Measurements from ENCODE around the gene WEE2.

The WEE2 gene

DNA sequence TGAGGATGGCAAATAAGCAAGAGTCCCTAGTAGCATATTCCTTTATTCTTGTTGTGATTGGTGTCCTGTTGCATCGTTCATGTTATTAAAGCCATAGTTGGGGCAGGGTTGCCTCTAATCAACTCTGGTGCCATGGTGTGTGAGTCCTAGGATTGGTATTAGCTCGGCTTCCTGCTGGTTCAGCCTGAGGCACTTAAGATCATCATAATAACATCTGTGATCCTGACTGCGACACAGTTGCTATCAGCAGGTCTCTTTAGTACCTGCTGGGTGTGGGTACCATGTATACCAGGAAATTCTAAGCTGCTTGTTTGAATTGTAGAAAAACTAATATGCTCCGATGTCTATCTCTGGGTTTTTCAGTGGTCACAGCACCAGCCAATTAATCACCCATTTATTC is 1.6 kb downstream of the WEE2 start:
- no peaks in the 10 kb centered on the region for H3K27me3 ChIP-seq (ENCODE audit: insufficient read depth, low read length)
- no peak overlapping the region for H2AFZ ChIP-seq (ENCODE audit: low read depth, low read length)
- no peaks in the 10 kb centered on the region for H3K9me3 ChIP-seq (ENCODE audit: low read length)
- no peaks in the 10 kb centered on the region for H3K36me3 ChIP-seq (ENCODE audit: insufficient read depth, low read length)
- H3K4me3 ChIP-seq (ENCODE audit: low read length) = no peak overlapping the region
- H3K4me1 ChIP-seq (ENCODE audit: insufficient read depth, low read length) = no peaks in the 10 kb centered on the region

DNA sequence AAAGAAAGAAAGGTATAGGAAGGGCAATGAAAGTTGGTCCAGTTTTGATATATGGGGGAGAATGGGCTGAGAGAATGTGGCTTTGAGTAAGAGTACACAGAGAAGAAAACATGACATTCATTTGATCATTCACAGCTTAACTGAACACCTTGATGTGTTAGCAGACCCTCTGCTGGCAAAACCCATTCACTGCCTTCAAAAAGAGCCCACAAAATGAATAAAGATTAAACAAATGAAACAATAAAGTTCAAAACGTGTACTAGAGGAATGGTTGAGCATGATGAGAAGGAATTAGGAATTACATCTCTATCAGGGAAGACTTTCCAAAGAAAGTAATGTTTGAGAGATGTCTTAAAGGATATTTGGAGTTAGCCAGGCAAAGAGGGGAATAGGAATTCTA is 2.1 kb downstream of the WEE2 start:
- Histone ChIP-seq H2AFZ (ENCODE audit: low read depth, low read length) (no peak overlapping the region), H3K4me1 (ENCODE audit: insufficient read depth, low read length) (no peaks in the 10 kb centered on the region), H3K9me3 (ENCODE audit: low read length) (no peaks in the 10 kb centered on the region), H3K27me3 (ENCODE audit: insufficient read depth, low read length) (no peaks in the 10 kb centered on the region), H3K4me3 (ENCODE audit: low read length) (no peak overlapping the region), H3K36me3 (ENCODE audit: insufficient read depth, low read length) (no peaks in the 10 kb centered on the region)

DNA sequence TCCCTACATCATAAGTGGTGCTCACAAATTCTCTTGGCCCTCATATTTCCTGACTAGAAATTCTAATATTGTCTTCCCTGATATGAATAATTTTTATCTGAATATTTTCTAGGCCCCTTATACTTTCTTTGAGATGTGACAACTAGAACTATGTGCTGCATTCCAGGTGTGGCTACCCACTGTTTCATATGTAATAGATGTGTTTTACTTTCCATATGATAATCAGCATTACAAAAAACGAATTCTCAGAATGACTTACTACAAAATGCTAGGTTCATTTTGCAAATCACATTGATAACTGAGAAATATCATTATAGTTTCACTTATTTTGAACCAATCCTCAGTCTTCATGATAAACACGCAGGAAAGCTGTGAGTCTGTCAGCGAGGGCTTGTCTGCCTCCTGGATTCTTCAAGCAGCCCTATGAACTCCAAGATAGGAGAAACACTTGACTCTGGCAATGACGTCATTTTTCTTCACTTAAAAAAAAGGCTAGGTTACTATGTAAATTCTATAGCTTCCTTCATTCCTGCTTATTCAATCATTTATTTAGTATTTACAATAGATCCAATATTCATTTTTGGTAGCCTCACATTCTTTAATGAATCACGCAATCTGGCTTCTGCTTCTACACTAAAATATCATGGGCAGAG is 4.6 kb downstream of the WEE2 start:
- Histone ChIP-seq H3K27me3 (ENCODE audit: insufficient read depth, low read length) (no peaks in the 10 kb centered on the region), H3K9me3 (ENCODE audit: low read length) (no peaks in the 10 kb centered on the region), H2AFZ (ENCODE audit: low read depth, low read length) (no peak overlapping the region), H3K4me3 (ENCODE audit: low read length) (no peak overlapping the region), H3K4me1 (ENCODE audit: insufficient read depth, low read length) (no peaks in the 10 kb centered on the region), H3K36me3 (ENCODE audit: insufficient read depth, low read length) (no peaks in the 10 kb centered on the region)

DNA sequence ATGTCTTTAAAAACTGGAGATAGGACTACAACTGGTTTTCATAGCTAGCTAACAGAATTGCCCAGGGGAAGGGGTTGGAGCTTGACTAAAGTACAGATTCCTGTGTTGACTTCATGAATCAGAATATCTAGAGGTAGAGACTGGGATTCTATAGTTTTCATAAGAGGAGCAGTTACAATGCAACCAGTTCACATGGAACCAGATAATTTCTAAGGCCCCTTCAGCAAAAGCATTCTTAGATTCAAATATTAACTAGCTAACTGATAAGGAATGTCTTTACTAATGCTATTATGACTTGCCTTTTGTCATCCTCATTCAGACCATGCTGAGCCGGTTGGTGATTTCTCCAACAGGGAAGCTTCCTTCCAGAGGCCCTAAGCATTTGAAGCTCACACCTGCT is 5.7 kb downstream of the WEE2 start:
- no peak overlapping the region for H2AFZ ChIP-seq (ENCODE audit: low read depth, low read length)

DNA sequence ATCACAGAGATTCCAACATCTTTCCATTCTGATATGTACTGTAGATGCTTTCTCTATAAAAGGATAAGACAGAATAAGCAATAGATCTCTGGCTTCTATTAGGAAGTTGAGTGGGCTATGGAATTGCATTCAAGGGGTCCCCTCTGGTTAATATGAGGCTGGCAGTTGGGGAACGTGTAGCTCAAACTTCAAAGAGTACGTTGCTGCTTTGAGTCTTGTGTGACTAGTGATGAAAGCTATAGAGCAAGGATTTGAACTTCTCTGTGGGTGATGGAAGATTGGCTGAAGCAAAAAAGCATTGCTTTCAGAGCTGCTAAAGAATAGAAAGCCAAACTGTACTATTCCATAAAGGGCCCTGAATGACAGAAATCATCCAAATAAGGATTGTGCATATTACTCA is 6.4 kb downstream of the WEE2 start:
- H3K4me1 ChIP-seq (ENCODE audit: insufficient read depth, low read length) = no peaks in the 10 kb centered on the region
- H3K36me3 ChIP-seq (ENCODE audit: insufficient read depth, low read length) = no peaks in the 10 kb centered on the region

More for the DNA sequence above, 5.7 kb downstream of the WEE2 start:
- no peaks in the 10 kb centered on the region for H3K27me3 ChIP-seq (ENCODE audit: insufficient read depth, low read length)
- H3K4me1 ChIP-seq (ENCODE audit: insufficient read depth, low read length) = no peaks in the 10 kb centered on the region
- H3K4me3 ChIP-seq (ENCODE audit: low read length) = no peak overlapping the region
- no peaks in the 10 kb centered on the region for H3K36me3 ChIP-seq (ENCODE audit: insufficient read depth, low read length)
- no peaks in the 10 kb centered on the region for H3K9me3 ChIP-seq (ENCODE audit: low read length)

DNA sequence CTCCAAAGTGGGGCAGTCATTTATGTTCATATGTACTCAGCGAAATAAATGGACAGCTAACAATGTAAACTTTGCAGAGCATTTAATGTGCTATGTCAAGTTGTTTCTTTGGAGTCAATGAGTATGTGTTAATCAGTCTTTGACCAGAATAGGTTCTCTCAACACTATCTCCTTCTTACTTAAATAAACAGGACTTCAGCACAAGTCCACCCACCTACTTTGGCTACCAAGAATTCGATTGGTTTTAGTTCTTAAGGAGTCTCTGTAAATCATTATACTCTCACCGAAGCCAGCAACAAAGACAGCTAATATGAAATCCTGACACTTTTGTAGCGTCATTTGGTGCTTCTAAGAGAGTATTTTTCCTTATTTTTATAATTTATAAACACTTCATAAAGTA is 6.9 kb downstream of the WEE2 start:
- no peaks in the 10 kb centered on the region for H3K36me3 ChIP-seq (ENCODE audit: insufficient read depth, low read length)
- H3K9me3 ChIP-seq (ENCODE audit: low read length) = no peaks in the 10 kb centered on the region
- H3K4me1 ChIP-seq (ENCODE audit: insufficient read depth, low read length) = no peaks in the 10 kb centered on the region
- no peak overlapping the region for H2AFZ ChIP-seq (ENCODE audit: low read depth, low read length)
- H3K27me3 ChIP-seq (ENCODE audit: insufficient read depth, low read length) = no peaks in the 10 kb centered on the region
- no peak overlapping the region for H3K4me3 ChIP-seq (ENCODE audit: low read length)

More for the DNA sequence above, 6.4 kb downstream of the WEE2 start:
- Histone ChIP-seq H2AFZ (ENCODE audit: low read depth, low read length) (no peak overlapping the region), H3K27me3 (ENCODE audit: insufficient read depth, low read length) (no peaks in the 10 kb centered on the region), H3K4me3 (ENCODE audit: low read length) (no peak overlapping the region), H3K9me3 (ENCODE audit: low read length) (no peaks in the 10 kb centered on the region)

DNA sequence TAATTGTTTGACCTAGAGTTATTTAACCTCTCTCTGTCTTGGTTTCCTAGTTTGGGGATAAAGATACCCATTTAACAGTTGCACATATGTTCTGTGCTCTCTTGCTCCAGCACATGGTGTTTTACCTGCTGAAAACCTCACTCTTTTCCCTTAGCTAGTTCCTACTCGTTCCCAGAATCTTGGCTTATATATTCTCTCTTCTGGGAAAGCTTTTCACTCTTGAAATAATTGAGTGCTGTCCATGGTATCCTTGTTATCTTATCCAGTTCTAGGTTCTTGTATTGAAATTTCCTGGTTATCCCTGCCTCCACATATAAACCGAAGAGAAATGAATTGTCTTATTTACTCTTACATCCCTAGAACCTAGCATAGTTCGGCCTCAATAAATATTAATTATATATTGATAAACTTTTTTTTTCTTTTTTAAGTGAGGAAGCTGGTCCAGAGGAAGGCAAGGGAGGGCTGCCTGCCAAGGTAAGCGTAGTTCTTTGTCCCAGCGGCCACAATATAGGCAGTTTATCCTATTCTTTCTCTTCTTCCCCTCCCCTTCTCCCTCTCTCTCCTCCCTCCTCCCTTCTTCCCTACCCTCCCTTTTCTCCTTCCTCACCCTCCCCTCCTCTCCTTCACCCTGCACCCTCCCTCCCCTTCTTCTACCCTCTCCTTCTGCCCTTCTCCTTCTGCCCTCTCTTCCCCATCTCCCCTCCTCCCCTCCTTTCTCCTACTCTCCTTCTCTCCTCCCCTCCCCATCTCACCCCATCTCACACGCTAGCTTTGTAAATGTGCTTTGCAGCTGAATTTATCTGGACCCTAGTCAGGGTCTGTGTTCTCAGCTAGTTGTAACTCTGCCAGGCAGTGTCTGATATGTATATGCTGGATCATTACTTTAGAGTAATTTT is 7.9 kb downstream of the WEE2 start:
- Histone ChIP-seq H3K4me3 (ENCODE audit: low read length) (no peak overlapping the region), H3K9me3 (ENCODE audit: low read length) (no peaks in the 10 kb centered on the region), H3K4me1 (ENCODE audit: insufficient read depth, low read length) (no peaks in the 10 kb centered on the region), H3K27me3 (ENCODE audit: insufficient read depth, low read length) (no peaks in the 10 kb centered on the region), H3K36me3 (ENCODE audit: insufficient read depth, low read length) (no peaks in the 10 kb centered on the region), H2AFZ (ENCODE audit: low read depth, low read length) (no peak overlapping the region)

DNA sequence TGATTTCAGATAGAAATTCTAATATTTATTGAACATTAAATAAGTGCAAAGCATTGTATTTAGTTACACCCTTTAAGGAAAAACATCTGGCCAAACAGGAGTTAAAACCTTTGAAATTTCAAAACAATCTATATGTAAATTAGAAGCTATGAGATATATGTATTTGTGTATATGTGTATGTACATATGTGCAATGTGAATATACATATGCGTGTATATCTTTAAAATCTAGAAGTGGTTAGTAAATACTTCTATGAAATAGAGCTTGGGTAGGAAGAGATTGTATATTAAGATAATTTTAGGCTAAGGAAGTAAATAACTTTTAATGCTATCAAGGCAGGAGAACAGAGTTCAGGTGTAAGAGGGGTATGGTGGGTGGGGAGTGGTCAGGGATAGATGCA is 9.3 kb downstream of the WEE2 start:
- no peak overlapping the region for H2AFZ ChIP-seq (ENCODE audit: low read depth, low read length)
- H3K4me3 ChIP-seq (ENCODE audit: low read length) = no peak overlapping the region
- no peaks in the 10 kb centered on the region for H3K9me3 ChIP-seq (ENCODE audit: low read length)
- H3K36me3 ChIP-seq (ENCODE audit: insufficient read depth, low read length) = no peaks in the 10 kb centered on the region
- H3K27me3 ChIP-seq (ENCODE audit: insufficient read depth, low read length) = no peaks in the 10 kb centered on the region
- no peaks in the 10 kb centered on the region for H3K4me1 ChIP-seq (ENCODE audit: insufficient read depth, low read length)

DNA sequence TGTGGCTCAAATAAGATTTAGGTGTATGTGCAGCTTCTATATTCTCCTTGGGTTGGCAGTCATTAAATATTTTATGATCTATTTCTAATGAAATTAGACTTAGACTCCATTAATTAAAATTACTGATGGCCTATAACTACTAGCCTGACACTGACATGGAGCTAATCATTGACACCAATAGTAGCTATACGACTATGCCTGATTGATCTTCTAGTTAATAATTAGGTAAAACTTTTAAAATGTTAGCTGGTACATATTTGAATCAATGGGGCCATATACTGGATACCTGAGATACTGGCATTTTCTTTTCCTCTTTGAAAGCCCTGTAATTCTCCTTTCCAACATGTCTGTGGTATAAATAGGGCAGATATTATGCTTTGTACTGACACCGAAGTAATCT is 14.4 kb downstream of the WEE2 start:
- Histone ChIP-seq H3K4me3 (ENCODE audit: low read length) (no peak overlapping the region), H3K36me3 (ENCODE audit: insufficient read depth, low read length) (no peaks in the 10 kb centered on the region), H3K4me1 (ENCODE audit: insufficient read depth, low read length) (no peaks in the 10 kb centered on the region), H3K27me3 (ENCODE audit: insufficient read depth, low read length) (no peaks in the 10 kb centered on the region), H2AFZ (ENCODE audit: low read depth, low read length) (no peak overlapping the region), H3K9me3 (ENCODE audit: low read length) (no peaks in the 10 kb centered on the region)

DNA sequence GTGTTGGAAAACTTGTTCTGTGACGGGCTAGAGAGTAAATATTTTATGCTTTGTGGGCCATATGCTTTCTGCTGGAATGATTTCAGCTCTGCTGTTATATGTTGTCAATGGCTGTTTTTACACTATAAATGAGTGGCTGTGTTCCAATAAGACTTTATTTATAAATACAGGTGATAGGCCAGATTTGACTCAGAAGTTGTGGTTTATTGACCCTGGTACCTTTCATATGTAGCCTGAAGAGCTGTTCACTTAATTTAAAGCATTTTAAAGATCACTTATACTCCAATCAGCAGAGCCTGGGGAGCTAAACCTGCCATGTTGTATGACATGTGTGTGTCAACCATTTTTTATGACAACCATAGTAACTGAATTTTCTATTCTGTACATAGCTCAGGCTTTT is 20.9 kb downstream of the WEE2 start:
- H3K9me3 ChIP-seq (ENCODE audit: low read length) = no peaks in the 10 kb centered on the region
- H3K36me3 ChIP-seq (ENCODE audit: insufficient read depth, low read length) = no peaks in the 10 kb centered on the region
- H2AFZ ChIP-seq (ENCODE audit: low read depth, low read length) = no peak overlapping the region
- H3K4me1 ChIP-seq (ENCODE audit: insufficient read depth, low read length) = no peaks in the 10 kb centered on the region
- H3K4me3 ChIP-seq (ENCODE audit: low read length) = no peak overlapping the region
- no peaks in the 10 kb centered on the region for H3K27me3 ChIP-seq (ENCODE audit: insufficient read depth, low read length)

DNA sequence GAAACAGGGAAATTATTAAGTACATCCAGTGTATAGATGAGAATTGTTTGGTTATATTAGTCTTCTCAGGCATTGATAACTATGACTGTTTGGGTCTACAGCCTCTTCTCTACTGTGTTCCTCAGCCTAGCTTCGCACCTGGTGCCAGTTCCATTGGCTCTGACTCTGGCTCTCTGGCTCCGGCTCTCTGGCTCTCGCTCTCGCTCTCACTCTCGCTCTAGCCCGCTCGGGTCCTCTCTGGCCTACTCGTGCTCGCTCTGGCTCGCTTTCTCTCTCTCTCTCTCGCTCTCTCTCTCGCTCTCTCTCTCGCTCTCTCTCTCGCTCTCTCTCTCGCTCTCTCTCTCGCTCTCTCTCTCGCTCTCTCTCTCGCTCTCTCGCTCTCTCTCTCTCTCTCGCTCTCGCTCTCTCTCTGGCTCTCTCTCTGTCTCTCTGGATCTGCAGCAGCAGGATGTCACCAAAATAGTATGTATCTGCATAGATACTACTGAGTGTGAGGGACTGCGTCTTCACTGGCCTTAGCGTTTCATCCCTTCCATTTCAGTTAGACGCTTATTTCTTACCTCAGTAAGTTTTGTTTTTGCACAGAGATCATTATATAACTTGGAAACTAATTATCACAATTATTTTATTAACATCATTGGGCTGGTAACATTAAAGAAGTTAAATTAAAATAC is 23.5 kb downstream of the WEE2 start:
- no peak overlapping the region for H2AFZ ChIP-seq (ENCODE audit: low read depth, low read length)
- H3K36me3 ChIP-seq (ENCODE audit: insufficient read depth, low read length) = no peaks in the 10 kb centered on the region
- H3K27me3 ChIP-seq (ENCODE audit: insufficient read depth, low read length) = no peaks in the 10 kb centered on the region
- no peak overlapping the region for H3K4me3 ChIP-seq (ENCODE audit: low read length)
- no peaks in the 10 kb centered on the region for H3K9me3 ChIP-seq (ENCODE audit: low read length)
- H3K4me1 ChIP-seq (ENCODE audit: insufficient read depth, low read length) = no peaks in the 10 kb centered on the region

DNA sequence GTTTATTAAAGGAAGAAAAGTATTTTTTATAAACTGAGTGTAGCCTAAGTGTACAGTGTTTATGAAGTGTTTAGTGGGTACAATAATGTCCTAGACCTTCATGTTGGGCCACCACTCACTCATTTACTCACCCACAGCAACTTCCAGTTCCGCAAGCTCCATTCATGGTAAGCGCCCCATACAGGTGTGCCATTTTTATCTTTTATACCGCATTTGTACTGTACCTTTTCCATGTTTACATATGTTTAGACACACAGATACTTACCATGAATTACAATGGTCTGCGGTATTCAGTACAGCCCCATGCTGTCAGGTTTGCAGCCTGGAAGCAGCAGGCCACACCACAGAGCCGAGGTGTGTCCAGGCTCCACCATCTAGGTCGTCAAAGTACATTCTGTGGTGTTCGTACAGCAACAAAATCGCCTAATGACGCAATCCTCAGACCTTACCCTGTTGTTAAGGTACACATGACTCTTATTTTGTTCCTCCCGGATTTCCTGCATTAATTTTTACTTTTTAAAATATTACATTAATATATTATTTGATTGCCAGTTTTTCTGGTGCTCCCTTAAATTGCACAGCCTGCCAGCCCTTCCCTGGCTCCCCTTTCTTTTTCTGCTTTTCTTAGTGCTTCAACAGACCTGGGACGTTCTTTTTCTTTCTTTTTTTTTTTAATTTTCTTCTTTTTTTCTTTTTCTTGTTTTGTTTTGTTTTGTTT is 29.1 kb downstream of the WEE2 start:
- peaks cover 22% of the 10 kb centered on the region for H3K4me1 ChIP-seq (ENCODE audit: insufficient read depth, low read length)
- peak overlapping the region; percentile 78 for H2AFZ ChIP-seq (ENCODE audit: low read depth, low read length)

More for the DNA sequence above, 29.1 kb downstream of the WEE2 start:
- H3K36me3 ChIP-seq (ENCODE audit: insufficient read depth, low read length) = peaks cover 29% of the 10 kb centered on the region
- no peaks in the 10 kb centered on the region for H3K9me3 ChIP-seq (ENCODE audit: low read length)
- H3K4me3 ChIP-seq (ENCODE audit: low read length) = peak overlapping the region; percentile 99
- no peaks in the 10 kb centered on the region for H3K27me3 ChIP-seq (ENCODE audit: insufficient read depth, low read length)

Measured in neuron (in vitro differentiated cells).